Measurements from ENCODE around the gene GYG2. TPM values are rescaled to one million over a fixed set of nuclear protein-coding genes. Genes with fewer than 3 reads are reported as not detected.

The GYG2 gene
- total and polyA plus RNA-seq, 2 of the 13 experiments (the other 11 are each of a cell fraction or from before 2014, with no cell fraction given): 20.0 to 24.3 TPM

DNA sequence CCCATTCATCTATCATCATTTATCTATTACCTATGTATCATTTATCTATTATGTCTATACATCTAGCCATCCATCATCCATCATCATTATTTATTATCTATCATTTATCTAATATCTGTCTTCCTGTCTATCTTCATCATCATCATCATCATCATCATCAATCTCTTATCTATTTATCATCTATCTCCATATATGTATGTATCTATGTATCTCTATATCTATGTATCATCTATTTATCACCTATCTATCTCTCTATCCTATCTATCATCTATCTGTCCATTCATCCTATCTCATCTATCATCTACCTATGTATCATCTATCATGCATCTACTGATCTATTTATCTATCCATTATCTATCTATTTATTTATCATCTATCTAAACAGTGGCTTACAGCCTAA is 3.8 kb upstream of the GYG2 start:
- Histone ChIP-seq H3K27me3 (ENCODE audit: control insufficient read depth in 1 of 2, insufficient read depth in 2 of 2, low read length in 2 of 2) (no peaks in the 10 kb centered on the region), H3K4me3 (replicated peaks in 1 of 3; ENCODE audit: insufficient read depth in 1 of 3, low read depth in 2 of 3, low read length in 3 of 3) (no peak overlapping the region), H3K27ac (ENCODE audit: extremely low read length, insufficient read depth, low read length) (no peak overlapping the region), H3K4me1 (ENCODE audit: insufficient read depth, low read length) (peaks cover 12% of the 10 kb centered on the region), H3K4me2 (ENCODE audit: low read depth, low read length) (no peak overlapping the region), H4K20me1 (ENCODE audit: insufficient read depth, low read length) (no peaks in the 10 kb centered on the region), H2AFZ (ENCODE audit: low read length) (no peak overlapping the region), H3K9me3 (ENCODE audit: low read length) (no peaks in the 10 kb centered on the region), H3K79me2 (ENCODE audit: insufficient read depth, low read length) (no peaks in the 10 kb centered on the region), H3K36me3 (replicated peaks in 1 of 2; ENCODE audit: control insufficient read depth in 1 of 2, insufficient read depth in 2 of 2, low read length in 2 of 2) (no peaks in the 10 kb centered on the region), H3K9ac (ENCODE audit: insufficient read depth, low read depth, low read length) (no peak overlapping the region)
- in situ Hi-C loops (cut with HindIII; ENCODE audit: extremely low pct_ligation_motif_present, low pct_unique_long_range_greater_than_20kb) (loop anchor here (5.0 kb wide), 1 partner anchor 183 kb away; no protein-coding TSS in a partner anchor), intact Hi-C loops (cut with micrococcal nuclease; ENCODE audit: unreplicated experiment) (no loop called here)
- POLR2A ChIA-PET: no interaction called here
- TF ChIP-seq THAP11 (CRISPR knock-in tag; IDR thresholded peaks at IDR 0.05) (no peak), ATF1 (CRISPR knock-in tag; IDR thresholded peaks at IDR 0.05) (no peak), ZNF343 (CRISPR knock-in tag; IDR thresholded peaks at IDR 0.05) (no peak), ZKSCAN1 (IDR thresholded peaks at IDR 0.05; ENCODE audit: low read length) (no peak), CREB1 (IDR thresholded peaks at IDR 0.05) (peak; percentile 19; the same call in 1 of the 2 replicates), CREB1 (CRISPR knock-in tag; IDR thresholded peaks at IDR 0.05) (no peak), STAT5B (CRISPR knock-in tag; IDR thresholded peaks at IDR 0.05) (no peak)
- no TSS peak for BruUV-seq (replicated peaks)
- CTCF ChIA-PET (ENCODE audit: low intra/inter-chr PET ratio, low total read pairs): no interaction called here
- FAIRE-seq: no peak
- no peak for ATAC-seq
- no peak for DNase-seq (ENCODE audit: low spot score)

DNA sequence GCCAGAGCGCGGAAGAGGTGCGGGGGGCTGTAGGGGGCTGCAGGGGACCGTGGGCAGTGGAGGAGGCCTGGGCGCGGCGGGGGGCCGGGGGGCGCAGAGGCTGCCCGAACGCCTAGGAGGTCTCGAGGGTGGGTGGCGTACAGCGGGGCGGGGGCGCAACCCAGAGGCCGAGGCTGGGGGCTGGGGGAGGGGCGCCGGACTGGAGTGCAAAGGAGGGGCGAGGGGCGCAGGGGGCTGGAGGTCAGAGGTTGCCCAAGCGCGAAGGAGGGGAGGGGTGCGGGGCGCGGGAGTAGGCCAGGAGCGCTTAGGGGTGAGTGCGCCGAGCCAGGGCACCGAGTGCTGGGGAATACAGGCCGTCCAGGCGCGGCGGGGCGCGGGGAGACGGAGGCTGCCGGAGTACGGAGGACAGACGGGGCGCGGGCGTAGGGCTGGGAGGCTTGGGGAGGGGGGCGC is 255 bp downstream of the GYG2 start:
- ATAC-seq: peak; percentile 66
- Histone ChIP-seq H3K36me3 (replicated peaks in 1 of 2; ENCODE audit: control insufficient read depth in 1 of 2, insufficient read depth in 2 of 2, low read length in 2 of 2) (no peaks in the 10 kb centered on the region; a peak in 1 of 5 replicates), H3K79me2 (ENCODE audit: insufficient read depth, low read length) (no peaks in the 10 kb centered on the region), H3K27ac (ENCODE audit: extremely low read length, insufficient read depth, low read length) (peak overlapping the region; percentile 40), H3K9me3 (ENCODE audit: low read length) (no peaks in the 10 kb centered on the region), H3K9ac (ENCODE audit: insufficient read depth, low read depth, low read length) (peak overlapping the region; percentile 39; the same call in 1 of the 2 replicates), H2AFZ (ENCODE audit: low read length) (no peak overlapping the region), H3K4me3 (replicated peaks in 1 of 3; ENCODE audit: insufficient read depth in 1 of 3, low read depth in 2 of 3, low read length in 3 of 3) (peak overlapping the region; percentile 40 to 70 (median 68); a peak in 4 of 6 replicates), H3K4me2 (ENCODE audit: low read depth, low read length) (peak overlapping the region; percentile 50; the same call in 1 of the 2 replicates), H4K20me1 (ENCODE audit: insufficient read depth, low read length) (no peaks in the 10 kb centered on the region), H3K4me1 (ENCODE audit: insufficient read depth, low read length) (peaks cover 32% of the 10 kb centered on the region), H3K27me3 (ENCODE audit: control insufficient read depth in 1 of 2, insufficient read depth in 2 of 2, low read length in 2 of 2) (no peaks in the 10 kb centered on the region)
- intact Hi-C loops (cut with micrococcal nuclease; ENCODE audit: unreplicated experiment) (no loop called here), in situ Hi-C loops (cut with HindIII; ENCODE audit: extremely low pct_ligation_motif_present, low pct_unique_long_range_greater_than_20kb) (no loop called here)
- no peak for FAIRE-seq
- POLR2A ChIA-PET: no interaction called here
- BruUV-seq (replicated peaks): no TSS peak
- no peak for DNase-seq (ENCODE audit: low spot score)
- CTCF ChIA-PET (ENCODE audit: low intra/inter-chr PET ratio, low total read pairs): no interaction called here
- WGBS (ENCODE audit: low lambda C conversion rate): no CpG with 5 or more reads among the region's 44 CpGs
- TF ChIP-seq SPEN (CRISPR knock-in tag; IDR thresholded peaks at IDR 0.05; ENCODE audit: low read depth): no peak
- no peak for TF ChIP-seq ZNF383 (CRISPR knock-in tag; IDR thresholded peaks at IDR 0.05; ENCODE audit: borderline replicate concordance)
- no peak for TF ChIP-seq ZNF547 (CRISPR knock-in tag; IDR thresholded peaks at IDR 0.05)
- TF ChIP-seq NCOR1 (IDR thresholded peaks at IDR 0.05; ENCODE audit: borderline replicate concordance, low read length): no peak
- TF ChIP-seq RBM22 (optimal IDR thresholded peaks at IDR 0.05; ENCODE audit: low read length): no peak
- peak; percentile 9 for TF ChIP-seq ASH2L (IDR thresholded peaks at IDR 0.05; ENCODE audit: insufficient read length, low read depth, low read length)
- TF ChIP-seq, protein P1, sequence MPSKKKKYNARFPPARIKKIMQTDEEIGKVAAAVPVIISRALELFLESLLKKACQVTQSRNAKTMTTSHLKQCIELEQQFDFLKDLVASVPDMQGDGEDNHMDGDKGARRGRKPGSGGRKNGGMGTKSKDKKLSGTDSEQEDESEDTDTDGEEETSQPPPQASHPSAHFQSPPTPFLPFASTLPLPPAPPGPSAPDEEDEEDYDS (CRISPR knock-in tag; IDR thresholded peaks at IDR 0.05): no peak
- TF ChIP-seq RBM39 (IDR thresholded peaks at IDR 0.05; ENCODE audit: low read depth, low read length, poor library complexity, severe bottlenecking): peak; percentile 20
- TF ChIP-seq PATZ1 (CRISPR knock-in tag; IDR thresholded peaks at IDR 0.05): 0 out of 2 replicates have a peak, but pooled peaks have one; percentile 4
- no peak for TF ChIP-seq ISX (CRISPR knock-in tag; conservative IDR thresholded peaks at IDR 0.05)
- no peak for TF ChIP-seq ZNF264 (CRISPR knock-in tag; IDR thresholded peaks at IDR 0.05)
- TF ChIP-seq ZSCAN25 (CRISPR knock-in tag; IDR thresholded peaks at IDR 0.05): 0 out of 2 replicates have a peak, but pooled peaks have one; percentile 54
- no peak for TF ChIP-seq MTF2 (CRISPR knock-in tag; IDR thresholded peaks at IDR 0.05; ENCODE audit: borderline replicate concordance)
